Endometrial microvascular endothelial cells (primary cell): ENCODE results near the gene SLC28A3. TPM values are rescaled to one million over a fixed set of nuclear protein-coding genes. Genes with fewer than 3 reads are reported as not detected.
"Not testable (repeated sequence)": the region's sequence is repeated elsewhere in the genome, so short reads cannot be mapped to it uniquely, and the experiment has no call there.

Experiments
- in situ Hi-C: cut with HindIII; loops from 2 replicates; pipeline ENCODE4 v1.10.0; 2017; ENCODE audit warnings: low sequenced_read_pairs, low pct_unique_long_range_greater_than_20kb; ENCODE audit errors: inconsistent ontology term
- total RNA-seq: library from RNA; depleted of rRNA; stranded (reverse); fragments of >200 nt; gene quantifications from one replicate; pipeline ENCODE4 v1.2.3, GENCODE V29; 2015; ENCODE audit errors: inconsistent ontology term

SLC28A3 gene, protein sequence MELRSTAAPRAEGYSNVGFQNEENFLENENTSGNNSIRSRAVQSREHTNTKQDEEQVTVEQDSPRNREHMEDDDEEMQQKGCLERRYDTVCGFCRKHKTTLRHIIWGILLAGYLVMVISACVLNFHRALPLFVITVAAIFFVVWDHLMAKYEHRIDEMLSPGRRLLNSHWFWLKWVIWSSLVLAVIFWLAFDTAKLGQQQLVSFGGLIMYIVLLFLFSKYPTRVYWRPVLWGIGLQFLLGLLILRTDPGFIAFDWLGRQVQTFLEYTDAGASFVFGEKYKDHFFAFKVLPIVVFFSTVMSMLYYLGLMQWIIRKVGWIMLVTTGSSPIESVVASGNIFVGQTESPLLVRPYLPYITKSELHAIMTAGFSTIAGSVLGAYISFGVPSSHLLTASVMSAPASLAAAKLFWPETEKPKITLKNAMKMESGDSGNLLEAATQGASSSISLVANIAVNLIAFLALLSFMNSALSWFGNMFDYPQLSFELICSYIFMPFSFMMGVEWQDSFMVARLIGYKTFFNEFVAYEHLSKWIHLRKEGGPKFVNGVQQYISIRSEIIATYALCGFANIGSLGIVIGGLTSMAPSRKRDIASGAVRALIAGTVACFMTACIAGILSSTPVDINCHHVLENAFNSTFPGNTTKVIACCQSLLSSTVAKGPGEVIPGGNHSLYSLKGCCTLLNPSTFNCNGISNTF
- total RNA-seq = not detected

- in situ Hi-C loops = no loop called here
These were observed at the start of gene SLC28A3 for GRCh38 chr9:84340535-84340934. Gene SLC28A3 (minus strand): TSS chr9:84340758. CDS start chr9:84340633, 125 bp downstream.

DNA sequence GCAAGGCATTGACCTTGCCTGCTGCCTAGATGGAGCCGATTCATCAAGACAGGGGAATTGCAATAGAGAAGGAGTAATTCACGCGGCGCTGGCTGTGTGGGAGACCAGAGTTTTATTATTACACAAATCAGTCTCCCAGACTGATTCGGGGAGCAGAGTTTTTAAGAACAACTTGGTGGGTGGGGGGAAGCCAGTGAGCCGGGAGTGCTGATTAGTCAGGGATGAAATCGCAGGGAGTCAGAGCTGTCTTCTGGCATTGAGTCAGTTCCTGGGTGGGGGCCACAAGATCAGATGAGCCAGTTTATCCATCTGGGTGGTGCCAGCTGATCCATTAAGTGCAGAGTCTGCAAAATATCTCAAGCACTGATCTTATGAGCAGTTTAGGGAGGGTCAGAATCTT lies 49.7 kb upstream of the SLC28A3 start:
- in situ Hi-C loops = not testable (repeated sequence)

- in situ Hi-C loops = no loop called here
These were observed 47.3 kb upstream of the SLC28A3 start for GRCh38 chr9:84387821-84388220.

- in situ Hi-C loops = no loop called here
These were observed 46.2 kb upstream of the SLC28A3 start for GRCh38 chr9:84386753-84387152.

- in situ Hi-C loops = no loop called here
These were observed 45.0 kb upstream of the SLC28A3 start for GRCh38 chr9:84385386-84386040.

DNA sequence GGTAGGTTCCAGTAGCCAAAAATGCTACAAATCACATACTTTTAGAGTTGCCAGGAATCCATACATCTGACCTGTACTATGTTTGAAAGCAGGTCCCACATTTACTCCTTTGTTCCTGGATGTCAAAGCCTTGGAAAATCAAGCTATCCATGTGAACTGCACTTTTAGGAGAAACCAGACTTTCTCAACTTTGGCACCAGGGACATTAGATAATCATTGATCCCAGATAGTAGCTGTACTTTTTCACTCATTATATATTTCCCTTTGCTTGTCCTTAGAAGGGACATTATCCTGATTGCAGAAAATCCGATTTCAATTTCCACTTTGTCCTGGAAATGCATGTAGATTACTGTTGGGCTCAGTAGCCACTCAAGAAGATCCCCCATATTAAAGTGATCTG lies 44.1 kb upstream of the SLC28A3 start:
- in situ Hi-C loops = no loop called here

DNA sequence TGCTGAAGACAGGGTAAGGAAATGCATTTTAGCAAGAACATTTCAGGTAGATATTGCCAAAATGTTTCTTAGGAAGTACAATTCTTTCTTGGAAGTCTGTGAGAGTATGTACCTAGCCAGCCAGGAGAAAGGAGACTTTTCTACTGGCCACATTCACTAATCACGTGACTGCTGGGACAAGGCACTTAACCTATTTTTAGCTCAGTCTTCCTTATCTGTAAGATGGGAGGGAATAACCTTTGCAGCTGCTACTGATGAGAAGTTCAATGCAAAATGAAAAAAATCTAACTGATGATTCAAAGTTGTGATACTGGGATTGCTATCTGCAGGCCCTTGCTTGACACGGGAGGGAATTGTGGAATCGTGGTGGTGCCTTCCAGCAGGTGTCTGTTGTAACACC lies 42.6 kb upstream of the SLC28A3 start:
- in situ Hi-C loops = no loop called here

- in situ Hi-C loops = no loop called here
These were observed 42.2 kb upstream of the SLC28A3 start for GRCh38 chr9:84382720-84383119.

DNA sequence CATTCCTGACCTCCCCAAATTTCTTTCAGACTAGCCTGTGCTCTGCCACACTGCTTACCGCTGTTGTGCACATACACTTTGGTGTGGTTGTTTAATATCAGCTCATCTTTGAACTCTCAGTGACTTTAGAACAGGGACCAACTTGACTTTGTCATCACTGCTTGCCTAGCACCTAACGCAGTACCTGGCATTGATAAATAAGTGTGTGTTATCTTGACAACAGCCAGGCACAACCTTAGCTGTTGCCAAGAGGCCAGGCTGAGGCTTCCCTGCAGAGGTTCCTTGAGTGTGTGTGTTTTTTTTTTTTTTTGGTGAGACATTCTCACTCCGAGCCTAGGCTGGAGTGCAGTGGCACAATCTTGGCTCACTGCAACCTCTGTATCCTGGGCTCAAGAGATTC lies 41.0 kb upstream of the SLC28A3 start:
- in situ Hi-C loops = no loop called here

GRCh38 chr9:84379740-84380139 lies 39.2 kb upstream of the SLC28A3 start:
- in situ Hi-C loops = no loop called here

GRCh38 chr9:84375954-84376353 lies 35.4 kb upstream of the SLC28A3 start:
- in situ Hi-C loops = no loop called here

GRCh38 chr9:84374516-84374915 lies 34.0 kb upstream of the SLC28A3 start:
- in situ Hi-C loops = no loop called here

DNA sequence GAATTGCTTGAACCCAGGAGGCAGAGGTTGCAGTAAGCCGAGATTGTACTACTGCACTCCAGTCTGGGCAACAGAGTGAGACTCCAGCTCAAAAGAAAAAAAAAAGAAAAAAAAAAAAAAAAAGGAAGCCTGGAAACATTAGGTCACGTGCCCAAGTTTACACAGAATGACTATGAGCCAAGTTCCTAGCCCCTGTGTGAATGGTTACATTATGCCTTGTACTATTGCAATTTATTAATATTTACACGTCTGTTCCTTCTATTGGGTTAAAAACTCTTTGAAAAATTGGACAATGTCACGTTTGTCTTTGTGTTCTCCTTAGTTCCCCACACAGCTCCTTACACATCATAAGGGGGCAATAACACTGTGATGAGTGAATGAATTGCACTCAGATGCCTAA lies 33.5 kb upstream of the SLC28A3 start:
- in situ Hi-C loops = no loop called here

- in situ Hi-C loops = no loop called here
These were observed 31.2 kb upstream of the SLC28A3 start for GRCh38 chr9:84371737-84372136.

- in situ Hi-C loops = no loop called here
These were observed 28.0 kb upstream of the SLC28A3 start for GRCh38 chr9:84368601-84369000.

DNA sequence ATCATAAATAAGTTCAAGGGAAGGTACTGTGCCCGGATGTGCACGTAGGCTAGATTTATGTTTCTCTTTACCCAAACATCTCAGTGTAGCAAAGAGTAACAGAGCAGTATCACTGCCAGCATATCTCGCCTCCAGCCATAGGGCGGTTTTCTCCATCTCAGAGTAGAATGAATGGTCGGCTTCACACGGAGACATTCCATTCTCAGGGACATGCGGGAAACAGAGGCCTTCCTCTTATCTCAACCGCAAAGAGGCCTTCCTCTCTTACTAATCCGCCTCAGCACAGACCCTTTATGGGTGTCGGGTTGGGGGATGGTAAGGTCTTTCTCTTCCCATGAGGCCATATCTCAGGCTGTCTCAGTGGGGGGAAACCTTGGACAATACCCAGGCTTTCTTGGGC lies 27.2 kb upstream of the SLC28A3 start:
- in situ Hi-C loops = not testable (repeated sequence)

GRCh38 chr9:84366683-84367082 lies 26.1 kb upstream of the SLC28A3 start:
- in situ Hi-C loops = no loop called here

- in situ Hi-C loops = not testable (repeated sequence)
These were observed 24.4 kb upstream of the SLC28A3 start for GRCh38 chr9:84364894-84365490.

GRCh38 chr9:84361645-84362044 lies 21.1 kb upstream of the SLC28A3 start:
- in situ Hi-C loops = no loop called here
